Parathyroid adenoma (tissue), 2 donors: ENCODE data around the gene PLEKHF1.

Source experiments
- H2AFZ ChIP-seq: fragments of 300-600 bp; sonication (generic); one replicate; pipeline ENCODE4 v1.7.0; 2017; ENCODE audit warnings: antibody characterized with exemption, mild to moderate bottlenecking
- H3K27ac ChIP-seq: fragments of 300-600 bp; sonication (generic); one replicate; pipeline ENCODE4 v1.7.0; 2017
- H3K27me3 ChIP-seq: fragments of 300-600 bp; sonication (generic); one replicate; pipeline ENCODE4 v1.7.0; 2017; ENCODE audit warnings: low read length; ENCODE audit not compliant: control insufficient read depth, insufficient read depth
- H3K36me3 ChIP-seq: fragments of 300-600 bp; sonication (generic); one replicate; pipeline ENCODE4 v1.7.0; 2017; ENCODE audit warnings: low read length; ENCODE audit not compliant: control insufficient read depth, insufficient read depth
- H3K4me1 ChIP-seq: fragments of 300-600 bp; sonication (generic); one replicate; pipeline ENCODE4 v1.7.0; 2017; ENCODE audit warnings: control low read depth
- H3K4me2 ChIP-seq: fragments of 300-600 bp; sonication (generic); one replicate; pipeline ENCODE4 v1.7.0; 2017; ENCODE audit warnings: low read length
- H3K4me3 ChIP-seq: fragments of 300-600 bp; sonication (generic); one replicate; pipeline ENCODE4 v1.7.0; 2017; ENCODE audit warnings: low read depth, low read length
- H3K79me2 ChIP-seq: fragments of 300-600 bp; sonication (generic); one replicate; pipeline ENCODE4 v1.7.0; 2017; ENCODE audit warnings: control low read depth
- H3K9ac ChIP-seq: fragments of 300-600 bp; sonication (generic); one replicate; pipeline ENCODE4 v1.7.0; 2017; ENCODE audit warnings: mild to moderate bottlenecking
- H3K9me3 ChIP-seq: fragments of 300-600 bp; sonication (generic); one replicate; pipeline ENCODE4 v1.7.0; 2017; ENCODE audit warnings: low read length; ENCODE audit not compliant: control insufficient read depth
- CTCF ChIP-seq: fragments of 300-600 bp; sonication (generic); IDR thresholded peaks from one replicate; pipeline ENCODE4 v1.7.0; 2017; ENCODE audit warnings: antibody characterized with exemption, mild to moderate bottlenecking
- donor health status: primary hyperparathyroidism.

Gene PLEKHF1

GRCh38 chr19:29634002-29634401 is 31.3 kb upstream of the PLEKHF1 start:
- no peaks in the 10 kb centered on the region for H3K27me3 ChIP-seq
- H3K4me3 ChIP-seq = no peak overlapping the region
- no peak overlapping the region for H3K9ac ChIP-seq
- H3K4me1 ChIP-seq = no peaks in the 10 kb centered on the region
- H3K4me2 ChIP-seq = no peak overlapping the region
- no peaks in the 10 kb centered on the region for H3K36me3 ChIP-seq
- H2AFZ ChIP-seq = no peak overlapping the region
- H3K9me3 ChIP-seq = no peaks in the 10 kb centered on the region
- H3K79me2 ChIP-seq = no peaks in the 10 kb centered on the region
- TF ChIP-seq CTCF = no peak
- no peak overlapping the region for H3K27ac ChIP-seq

GRCh38 chr19:29634423-29635130 is 30.7 kb upstream of the PLEKHF1 start:
- Histone ChIP-seq H3K27ac (no peak overlapping the region), H3K9ac (no peak overlapping the region), H3K27me3 (no peaks in the 10 kb centered on the region), H3K79me2 (no peaks in the 10 kb centered on the region), H3K9me3 (no peaks in the 10 kb centered on the region), H2AFZ (no peak overlapping the region), H3K4me2 (no peak overlapping the region), H3K4me3 (no peak overlapping the region), H3K4me1 (no peaks in the 10 kb centered on the region), H3K36me3 (no peaks in the 10 kb centered on the region)
- TF ChIP-seq CTCF = no peak

GRCh38 chr19:29635963-29636362 is 29.3 kb upstream of the PLEKHF1 start:
- Histone ChIP-seq H3K27ac (no peak overlapping the region), H3K4me3 (no peak overlapping the region), H3K36me3 (no peaks in the 10 kb centered on the region), H3K9me3 (no peaks in the 10 kb centered on the region), H3K27me3 (no peaks in the 10 kb centered on the region), H3K9ac (no peak overlapping the region), H3K4me1 (no peaks in the 10 kb centered on the region), H3K79me2 (no peaks in the 10 kb centered on the region), H3K4me2 (no peak overlapping the region), H2AFZ (no peak overlapping the region)
- TF ChIP-seq CTCF = no peak

- Histone ChIP-seq H3K36me3 (no peaks in the 10 kb centered on the region), H3K9me3 (no peaks in the 10 kb centered on the region), H3K4me1 (no peaks in the 10 kb centered on the region), H3K4me3 (no peak overlapping the region), H3K27me3 (no peaks in the 10 kb centered on the region), H3K27ac (no peak overlapping the region), H3K79me2 (no peaks in the 10 kb centered on the region), H2AFZ (no peak overlapping the region), H3K9ac (no peak overlapping the region), H3K4me2 (no peak overlapping the region)
- TF ChIP-seq CTCF = no peak
Measured at GRCh38 chr19:29636553-29637360, 28.5 kb upstream of the PLEKHF1 start.
